HG03432 (cell line): ENCODE results near the gene KLHL6.
A peak's percentile ranks its signal among the peaks of the same experiment; 100 is the strongest.
"Not testable (repeated sequence)": the region's sequence is repeated elsewhere in the genome, so short reads cannot be mapped to it uniquely, and the experiment has no call there.

Source experiments
- ATAC-seq: cut with Tn5 transposase; IDR thresholded peaks from one replicate; pipeline ENCODE4 v1.9.1; 2021; ENCODE audit warnings: mild to moderate bottlenecking, moderate library complexity; ENCODE audit not compliant: unreplicated experiment

KLHL6 gene

GRCh38 chr3:183570191-183570590 is 14.7 kb upstream of the KLHL6 start:
- ATAC-seq, result not testable (repeated sequence)

- no peak for ATAC-seq
These were observed 11.4 kb upstream of the KLHL6 start for GRCh38 chr3:183566880-183567279.

- ATAC-seq, result no peak
These were observed 8.5 kb upstream of the KLHL6 start for GRCh38 chr3:183564046-183564445.

GRCh38 chr3:183563536-183563874 is 8.0 kb upstream of the KLHL6 start:
- ATAC-seq, result no peak

- no peak for ATAC-seq
These were observed 5.1 kb upstream of the KLHL6 start for GRCh38 chr3:183560607-183561006.

- ATAC-seq, result no peak
These were observed 3.0 kb upstream of the KLHL6 start for GRCh38 chr3:183558495-183558894.

GRCh38 chr3:183556722-183557121 is 1.2 kb upstream of the KLHL6 start:
- ATAC-seq, result no peak

GRCh38 chr3:183554377-183554776 is 1.1 kb downstream of the KLHL6 start:
- ATAC-seq, result peak; percentile 44

- ATAC-seq, result no peak
These were observed 2.0 kb downstream of the KLHL6 start for GRCh38 chr3:183553334-183554026.

GRCh38 chr3:183551930-183552329 is 3.6 kb downstream of the KLHL6 start:
- ATAC-seq, result no peak

- no peak for ATAC-seq
These were observed 7.2 kb downstream of the KLHL6 start for GRCh38 chr3:183548262-183548769.

GRCh38 chr3:183546625-183547024 is 8.9 kb downstream of the KLHL6 start:
- no peak for ATAC-seq

- ATAC-seq, result no peak
These were observed 9.8 kb downstream of the KLHL6 start for GRCh38 chr3:183545708-183546107.

GRCh38 chr3:183542355-183542754 is 13.2 kb downstream of the KLHL6 start:
- ATAC-seq, result no peak

GRCh38 chr3:183541738-183542137 is 13.8 kb downstream of the KLHL6 start:
- no peak for ATAC-seq

GRCh38 chr3:183541235-183541655 is 14.3 kb downstream of the KLHL6 start:
- peak; percentile 9 for ATAC-seq

- ATAC-seq, result peak; percentile 40
These were observed 14.8 kb downstream of the KLHL6 start for GRCh38 chr3:183540501-183541234.

- no peak for ATAC-seq
These were observed 15.7 kb downstream of the KLHL6 start for GRCh38 chr3:183539811-183540210.

GRCh38 chr3:183538486-183538885 is 17.0 kb downstream of the KLHL6 start:
- no peak for ATAC-seq

GRCh38 chr3:183537295-183537730 is 18.2 kb downstream of the KLHL6 start:
- ATAC-seq, result no peak

- ATAC-seq, result peak; percentile 67
These were observed 19.1 kb downstream of the KLHL6 start for GRCh38 chr3:183536238-183536880.

- ATAC-seq, result peak; percentile 33
These were observed 21.3 kb downstream of the KLHL6 start for GRCh38 chr3:183534249-183534648.
